ENCODE data around the gene ZNF135. TPM values are rescaled to one million over a fixed set of nuclear protein-coding genes. Genes with fewer than 3 reads are reported as not detected.

ZNF135 gene
- total RNA-seq, 1 experiment from 2014 or later, result 0.45 TPM

DNA sequence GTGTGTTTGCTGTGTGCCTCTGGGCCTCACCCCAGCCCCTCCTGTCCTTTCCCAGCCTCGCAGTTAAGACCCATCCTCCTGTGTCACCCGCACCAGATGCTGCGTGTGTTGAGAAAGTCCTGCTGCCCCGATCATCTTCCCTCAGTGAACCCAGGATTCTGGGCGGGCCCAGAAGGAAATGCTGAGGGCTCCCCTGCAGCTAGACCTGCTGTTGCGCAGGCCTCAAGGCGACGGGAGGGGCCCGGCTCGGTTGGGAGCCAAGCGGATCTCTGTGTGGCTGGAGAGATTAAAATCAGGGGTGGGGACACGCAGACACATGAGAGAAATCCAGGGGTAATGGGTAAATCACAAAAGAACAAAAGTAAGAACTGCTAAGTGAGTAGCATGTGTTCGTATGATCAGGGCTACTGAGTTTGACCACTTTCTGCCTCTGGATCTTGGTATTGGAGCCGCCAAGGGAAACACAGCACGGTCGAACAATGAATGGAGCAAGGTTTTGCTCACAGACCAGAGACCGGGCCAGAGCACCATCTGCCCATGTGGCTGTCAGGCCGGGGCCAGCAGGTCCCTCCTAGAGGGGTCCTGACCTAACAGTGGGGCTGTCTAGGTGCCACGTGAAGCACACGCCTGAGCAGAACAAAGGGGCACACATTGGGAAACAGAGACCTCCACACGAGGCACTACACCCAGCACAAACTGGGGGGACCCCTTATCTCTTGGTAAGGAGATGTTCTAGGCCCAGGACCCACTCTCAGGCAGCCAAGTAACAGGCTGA is 18.1 kb upstream of the ZNF135 start:
- H3K9me3 ChIP-seq (replicated peaks), result no peaks in the 10 kb centered on the region
- no peaks in the 10 kb centered on the region for H3K4me1 ChIP-seq
- H3K36me3 ChIP-seq, result no peaks in the 10 kb centered on the region
- no peaks in the 10 kb centered on the region for H3K27me3 ChIP-seq
- H3K4me3 ChIP-seq, result no peak overlapping the region
- no peak for DNase-seq
- H3K27ac ChIP-seq, result no peak overlapping the region

DNA sequence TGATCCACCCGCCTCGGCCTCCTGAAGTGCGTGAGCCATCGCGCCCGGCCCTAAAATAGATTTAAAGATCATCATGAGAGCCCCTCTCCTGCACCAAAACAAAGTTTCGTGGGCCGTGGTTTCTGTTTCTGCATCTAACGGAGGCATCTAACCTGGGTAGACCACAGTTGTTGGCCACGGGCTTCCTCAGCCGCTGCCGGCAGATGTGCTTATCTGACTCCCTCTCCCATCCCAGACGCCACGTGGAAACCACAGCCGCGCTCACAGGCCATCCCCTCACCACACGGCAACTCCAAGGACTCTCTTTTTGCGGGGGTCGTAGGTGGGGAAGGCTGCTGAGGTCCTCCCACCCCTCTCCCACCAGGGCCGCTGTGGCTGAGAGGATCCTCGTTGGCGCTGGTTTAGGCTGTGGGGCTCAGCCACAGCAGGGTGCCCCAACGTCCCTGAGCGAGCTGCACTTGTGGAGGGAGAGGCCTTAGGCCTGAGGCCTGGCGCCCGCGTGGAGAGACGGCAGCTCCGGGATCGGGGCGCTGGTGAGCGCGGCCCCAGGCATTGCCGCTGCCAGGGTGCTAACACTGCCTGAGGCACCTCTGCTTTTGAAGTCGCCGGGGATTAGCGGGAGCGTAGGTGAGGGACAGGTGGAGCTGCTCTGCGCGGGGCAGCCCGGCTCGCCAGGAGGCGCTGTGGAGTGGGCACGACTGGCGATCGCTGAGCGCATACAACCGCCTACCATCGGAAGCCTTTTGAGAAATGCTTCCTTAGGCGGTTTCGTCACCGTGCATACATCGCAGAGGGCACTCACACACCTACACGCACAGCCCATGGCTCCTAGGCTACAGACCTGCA is 16.4 kb upstream of the ZNF135 start:
- no peak overlapping the region for H3K27ac ChIP-seq
- H3K36me3 ChIP-seq, result no peaks in the 10 kb centered on the region
- DNase-seq, result no peak
- no peak overlapping the region for H3K4me3 ChIP-seq
- H3K27me3 ChIP-seq, result no peaks in the 10 kb centered on the region
- H3K9me3 ChIP-seq (replicated peaks), result no peaks in the 10 kb centered on the region
- H3K4me1 ChIP-seq, result no peaks in the 10 kb centered on the region

DNA sequence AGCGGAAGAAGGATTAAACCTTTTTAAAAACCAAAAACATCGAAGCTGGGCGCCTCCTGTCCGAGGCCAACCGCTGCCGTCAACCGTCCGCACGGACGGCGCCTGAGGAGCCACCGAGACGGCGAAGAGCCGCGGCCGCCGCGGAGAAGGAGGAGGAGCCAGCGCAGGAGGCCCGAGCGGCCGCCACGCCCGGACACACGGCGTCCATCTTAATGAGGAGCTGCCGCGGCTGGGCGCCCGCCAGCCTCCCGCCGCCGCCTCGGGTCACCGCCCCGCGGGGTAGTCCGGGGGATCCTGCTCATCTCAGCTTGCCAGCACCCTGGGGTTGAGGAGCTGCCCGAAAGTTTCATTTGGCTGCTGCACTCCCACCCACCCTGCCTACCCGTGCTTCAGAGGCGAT is 14.7 kb upstream of the ZNF135 start:
- H3K4me3 ChIP-seq, result no peak overlapping the region
- no peak overlapping the region for H3K27ac ChIP-seq
- H3K36me3 ChIP-seq, result no peaks in the 10 kb centered on the region
- no peak for DNase-seq
- no peaks in the 10 kb centered on the region for H3K9me3 ChIP-seq (replicated peaks)
- H3K27me3 ChIP-seq, result no peaks in the 10 kb centered on the region
- no peaks in the 10 kb centered on the region for H3K4me1 ChIP-seq

DNA sequence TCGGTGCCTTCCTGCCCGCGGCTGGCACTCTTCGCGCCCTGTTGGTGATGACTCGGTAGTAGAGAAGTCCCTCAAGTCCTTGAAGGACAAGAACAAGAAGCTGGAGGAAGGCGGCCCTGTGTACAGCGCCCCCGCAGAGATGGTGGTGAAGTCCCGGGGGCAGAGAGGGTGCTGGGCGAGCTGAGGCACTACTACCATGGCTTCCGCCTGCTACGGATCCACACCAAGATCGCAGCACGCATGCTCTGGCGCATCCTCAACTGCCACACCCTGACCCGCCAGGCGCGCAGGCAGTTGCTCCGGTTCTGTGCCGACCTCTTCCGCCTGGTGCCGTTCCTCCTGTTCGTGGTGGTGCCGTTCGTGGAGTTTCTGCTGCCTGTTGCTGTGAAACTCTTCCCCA is 14.2 kb upstream of the ZNF135 start:
- no peaks in the 10 kb centered on the region for H3K4me1 ChIP-seq
- no peaks in the 10 kb centered on the region for H3K9me3 ChIP-seq (replicated peaks)
- no peak for DNase-seq
- H3K27ac ChIP-seq, result no peak overlapping the region
- no peaks in the 10 kb centered on the region for H3K36me3 ChIP-seq
- no peaks in the 10 kb centered on the region for H3K27me3 ChIP-seq
- no peak overlapping the region for H3K4me3 ChIP-seq

DNA sequence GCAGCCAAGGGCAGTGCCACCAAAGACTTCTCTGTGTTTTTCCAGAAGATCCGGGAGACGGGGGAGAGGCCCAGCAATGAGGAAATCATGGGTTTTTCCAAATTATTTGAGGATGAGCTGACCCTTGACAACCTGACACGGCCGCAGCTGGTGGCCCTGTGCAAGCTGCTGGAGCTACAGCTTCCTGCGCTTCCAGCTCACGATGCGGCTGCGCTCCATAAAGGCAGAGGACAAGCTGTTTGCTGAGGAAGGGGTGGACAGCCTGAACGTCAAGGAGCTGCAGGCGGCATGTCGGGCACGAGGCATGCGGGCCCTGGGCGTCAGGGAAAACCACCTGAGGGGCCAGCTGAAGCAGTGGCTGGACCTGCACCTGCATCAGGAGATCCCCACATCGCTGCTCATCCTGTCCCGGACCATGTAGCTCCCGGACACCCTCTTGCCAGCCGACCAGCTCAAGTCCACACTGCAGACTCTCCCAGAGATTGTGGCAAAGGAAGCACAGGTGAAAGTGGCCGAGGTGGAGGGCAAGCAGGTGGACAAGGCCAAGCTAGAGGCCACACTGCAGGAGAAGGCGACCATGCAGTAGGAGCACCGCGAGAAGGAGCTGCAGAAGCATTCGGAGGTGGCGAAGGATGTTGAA is 13.6 kb upstream of the ZNF135 start:
- H3K27ac ChIP-seq, result no peak overlapping the region
- no peaks in the 10 kb centered on the region for H3K9me3 ChIP-seq (replicated peaks)
- H3K4me3 ChIP-seq, result no peak overlapping the region
- no peak for DNase-seq
- no peaks in the 10 kb centered on the region for H3K4me1 ChIP-seq
- no peaks in the 10 kb centered on the region for H3K27me3 ChIP-seq
- H3K36me3 ChIP-seq, result no peaks in the 10 kb centered on the region

DNA sequence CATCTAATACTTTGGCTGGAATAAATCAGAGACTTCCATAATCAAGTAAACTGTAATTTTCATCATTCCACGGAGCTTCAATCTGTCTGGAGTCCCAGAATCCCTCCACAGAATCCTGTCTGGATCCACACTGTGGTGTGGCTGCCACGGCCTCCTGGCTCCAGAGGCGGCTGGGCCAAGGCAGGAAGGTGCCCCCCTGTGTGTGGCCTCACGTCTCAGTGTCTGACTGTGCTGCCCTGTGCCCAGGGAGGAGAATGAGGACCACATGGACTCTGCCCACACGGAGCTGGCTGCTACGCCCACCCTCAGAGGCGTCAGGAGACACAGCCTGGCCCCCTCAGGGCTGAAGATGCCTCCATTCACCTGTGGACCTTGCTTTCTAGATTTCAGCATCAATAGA is 12.2 kb upstream of the ZNF135 start:
- H3K4me1 ChIP-seq, result no peaks in the 10 kb centered on the region
- no peaks in the 10 kb centered on the region for H3K9me3 ChIP-seq (replicated peaks)
- H3K36me3 ChIP-seq, result no peaks in the 10 kb centered on the region

GRCh38 chr19:58047672-58048071 is 11.4 kb upstream of the ZNF135 start:
- no peaks in the 10 kb centered on the region for H3K27me3 ChIP-seq
- no peak overlapping the region for H3K27ac ChIP-seq
- no peaks in the 10 kb centered on the region for H3K4me1 ChIP-seq
- H3K9me3 ChIP-seq (replicated peaks), result no peaks in the 10 kb centered on the region
- no peak overlapping the region for H3K4me3 ChIP-seq
- H3K36me3 ChIP-seq, result no peaks in the 10 kb centered on the region
- no peak for DNase-seq

More for the DNA sequence above, 12.2 kb upstream of the ZNF135 start:
- no peak for DNase-seq
- Histone ChIP-seq H3K4me3 (no peak overlapping the region), H3K27ac (no peak overlapping the region), H3K27me3 (no peaks in the 10 kb centered on the region)

- no peak overlapping the region for H3K4me3 ChIP-seq
- no peaks in the 10 kb centered on the region for H3K36me3 ChIP-seq
- H3K27ac ChIP-seq, result no peak overlapping the region
- H3K4me1 ChIP-seq, result no peaks in the 10 kb centered on the region
- DNase-seq, result no peak
- no peaks in the 10 kb centered on the region for H3K9me3 ChIP-seq (replicated peaks)
- no peaks in the 10 kb centered on the region for H3K27me3 ChIP-seq
Measured at GRCh38 chr19:58052256-58052655, 6.8 kb upstream of the ZNF135 start.

- Histone ChIP-seq H3K4me1 (no peaks in the 10 kb centered on the region), H3K4me3 (no peak overlapping the region), H3K9me3 (replicated peaks) (peaks cover 4% of the 10 kb centered on the region; the same call in 1 of the 2 replicates), H3K36me3 (no peaks in the 10 kb centered on the region), H3K27me3 (no peaks in the 10 kb centered on the region), H3K27ac (no peak overlapping the region)
- DNase-seq, result no peak
Measured at GRCh38 chr19:58053480-58054156, 5.5 kb upstream of the ZNF135 start.

DNA sequence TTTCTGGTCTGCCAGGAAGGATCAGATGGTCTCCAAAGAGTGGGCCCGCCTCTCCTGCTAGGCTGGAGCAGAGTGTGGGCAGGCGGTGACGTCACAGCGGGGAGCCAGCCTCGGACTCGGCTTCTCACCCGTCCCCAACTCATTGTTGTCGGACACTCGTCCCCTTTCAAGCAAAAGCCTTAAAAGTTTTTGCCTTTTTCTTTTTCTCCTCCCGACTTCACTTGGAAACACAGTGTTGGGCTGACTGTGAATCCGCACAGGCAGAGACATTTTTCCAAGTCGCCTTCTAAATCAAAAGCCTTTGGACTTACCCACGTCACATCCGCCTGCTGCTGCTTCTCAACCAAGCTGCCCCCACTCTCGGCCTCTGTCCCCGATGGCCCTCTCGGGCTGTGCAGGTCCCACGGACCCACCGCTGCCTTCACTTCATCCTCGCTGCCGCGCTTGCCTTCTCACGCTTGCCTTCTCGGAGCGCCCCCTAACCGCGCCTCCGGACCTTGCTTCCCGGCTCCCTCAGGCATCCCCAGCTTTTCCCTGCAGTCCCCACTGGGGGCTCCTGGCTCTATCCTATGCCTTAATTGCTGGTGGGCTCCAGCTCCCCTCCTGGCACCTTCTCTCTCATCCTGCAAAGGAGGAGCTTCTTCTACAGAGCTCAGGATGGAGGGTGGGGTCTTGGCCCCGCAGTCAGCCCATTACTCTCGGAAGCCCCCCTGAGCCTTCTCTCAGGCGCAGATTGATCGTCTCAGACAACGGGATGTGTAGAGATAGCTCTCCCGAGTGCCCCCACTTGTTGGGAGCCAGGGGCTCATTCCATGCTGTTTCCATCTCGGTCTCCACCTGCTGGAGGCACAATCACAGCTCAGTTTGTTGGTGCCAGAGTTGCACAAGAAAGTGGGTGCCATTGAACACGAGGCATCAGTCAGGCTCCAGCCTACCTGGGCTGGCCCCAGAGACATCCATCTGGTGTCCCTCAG is 3.9 kb upstream of the ZNF135 start:
- peak overlapping the region; percentile 38 for H3K4me3 ChIP-seq
- peaks cover 4% of the 10 kb centered on the region; the same call in 1 of the 2 replicates for H3K9me3 ChIP-seq (replicated peaks)
- H3K27ac ChIP-seq, result no peak overlapping the region
- no peaks in the 10 kb centered on the region for H3K27me3 ChIP-seq
- DNase-seq, result peak; percentile 11 to 16
- H3K36me3 ChIP-seq, result no peaks in the 10 kb centered on the region
- no peaks in the 10 kb centered on the region for H3K4me1 ChIP-seq

- no peak for DNase-seq
- Histone ChIP-seq H3K36me3 (no peaks in the 10 kb centered on the region), H3K4me3 (no peak overlapping the region), H3K9me3 (replicated peaks) (peaks cover 4% of the 10 kb centered on the region; the same call in 1 of the 2 replicates), H3K27me3 (no peaks in the 10 kb centered on the region), H3K27ac (no peak overlapping the region), H3K4me1 (no peaks in the 10 kb centered on the region)
Measured at GRCh38 chr19:58056261-58056660, 2.8 kb upstream of the ZNF135 start.

GRCh38 chr19:58056861-58057260 is 2.2 kb upstream of the ZNF135 start:
- H3K9me3 ChIP-seq (replicated peaks), result peaks cover 4% of the 10 kb centered on the region; the same call in 1 of the 2 replicates

GRCh38 chr19:58058467-58058866 is 615 bp upstream of the ZNF135 start:
- Histone ChIP-seq H3K27ac (no peak overlapping the region; the same call in 1 of the 2 replicates), H3K36me3 (no peaks in the 10 kb centered on the region), H3K4me1 (no peaks in the 10 kb centered on the region), H3K27me3 (no peaks in the 10 kb centered on the region), H3K4me3 (peak overlapping the region; percentile 44), H3K9me3 (replicated peaks) (peaks cover 4% of the 10 kb centered on the region; the same call in 1 of the 2 replicates)
- DNase-seq, result no peak

More at GRCh38 chr19:58056861-58057260, 2.2 kb upstream of the ZNF135 start:
- no peaks in the 10 kb centered on the region for H3K36me3 ChIP-seq
- no peaks in the 10 kb centered on the region for H3K27me3 ChIP-seq
- H3K27ac ChIP-seq, result no peak overlapping the region
- no peak for DNase-seq
- H3K4me3 ChIP-seq, result no peak overlapping the region
- no peaks in the 10 kb centered on the region for H3K4me1 ChIP-seq
